ENCODE measurements around the gene CTNNAL1.
"Not testable (repeated sequence)": the region's sequence is repeated elsewhere in the genome, so short reads cannot be mapped to it uniquely, and the experiment has no call there.

CTNNAL1 gene

GRCh38 chr9:108983885-108984284 lies 29.4 kb downstream of the CTNNAL1 start:
- DNase-seq = no peak

- peak in 1 of 2 experiments; percentile 72 for DNase-seq
Measured at GRCh38 chr9:108980893-108981292, 32.4 kb downstream of the CTNNAL1 start.

GRCh38 chr9:108978205-108978604 lies 35.1 kb downstream of the CTNNAL1 start:
- no peak for DNase-seq

- DNase-seq = no peak
Measured at GRCh38 chr9:108973895-108974294, 39.4 kb downstream of the CTNNAL1 start.

- DNase-seq = no peak
Measured at GRCh38 chr9:108972626-108973209, 40.6 kb downstream of the CTNNAL1 start.

GRCh38 chr9:108972186-108972585 lies 41.1 kb downstream of the CTNNAL1 start:
- DNase-seq = no peak

- not testable (repeated sequence) for DNase-seq
Measured at GRCh38 chr9:108971392-108971791, 41.9 kb downstream of the CTNNAL1 start.

GRCh38 chr9:108967916-108968315 lies 45.4 kb downstream of the CTNNAL1 start:
- DNase-seq = peak in 1 of 2 experiments; percentile 22

- no peak for DNase-seq
Measured at GRCh38 chr9:108963459-108964143, 49.7 kb downstream of the CTNNAL1 start.

GRCh38 chr9:108961151-108961550 lies 52.1 kb downstream of the CTNNAL1 start:
- DNase-seq = no peak

- no peak for DNase-seq
Measured at GRCh38 chr9:108960331-108960730, 53.0 kb downstream of the CTNNAL1 start.

GRCh38 chr9:108956631-108957026 lies 56.7 kb downstream of the CTNNAL1 start:
- DNase-seq = no peak

- no peak for DNase-seq
Measured at GRCh38 chr9:108956022-108956630, 57.2 kb downstream of the CTNNAL1 start.

- peak in 1 of 2 experiments; percentile 54 for DNase-seq
Measured at GRCh38 chr9:108953983-108954574, 59.2 kb downstream of the CTNNAL1 start.

- DNase-seq = no peak
Measured at GRCh38 chr9:108951578-108951977, 61.7 kb downstream of the CTNNAL1 start.

GRCh38 chr9:108950168-108950567 lies 63.1 kb downstream of the CTNNAL1 start:
- no peak for DNase-seq

GRCh38 chr9:108939975-108940374 lies 73.3 kb downstream of the CTNNAL1 start:
- DNase-seq = no peak

- no peak for DNase-seq
Measured at GRCh38 chr9:108937561-108938305, 75.6 kb downstream of the CTNNAL1 start.

GRCh38 chr9:108934323-108934893 lies 78.9 kb downstream of the CTNNAL1 start, which contains the start of gene ABITRAM:
ABITRAM (plus strand) TSS chr9:108934400; CDS start chr9:108934487, 87 bp downstream.
- DNase-seq = peak; percentile 73 to 88

GRCh38 chr9:108933718-108934322 lies 79.5 kb downstream of the CTNNAL1 start, which contains the start of gene ELP1:
ELP1 (minus strand) TSS chr9:108934124; CDS start chr9:108931146, 2,978 bp downstream.
- peak; percentile 94 to 98 for DNase-seq

GRCh38 chr9:108933231-108933717 lies 80.0 kb downstream of the CTNNAL1 start:
- no peak for DNase-seq

GRCh38 chr9:108928386-108928785 lies 84.9 kb downstream of the CTNNAL1 start:
- DNase-seq = no peak

Data from NCI-H524 (cell line).